GM19240 (cell line): ENCODE data around the gene TMEM131L.
"Not testable (repeated sequence)": the region's sequence is repeated elsewhere in the genome, so short reads cannot be mapped to it uniquely, and the experiment has no call there.

Experiments used
- DNase-seq: peaks from one replicate; pipeline ENCODE4 v3.0.0; 2011; ENCODE audit warnings: low spot score; ENCODE audit not compliant: insufficient read length

Gene TMEM131L

GRCh38 chr4:153571006-153571545 lies 104.9 kb downstream of the TMEM131L start:
- no peak for DNase-seq

DNA sequence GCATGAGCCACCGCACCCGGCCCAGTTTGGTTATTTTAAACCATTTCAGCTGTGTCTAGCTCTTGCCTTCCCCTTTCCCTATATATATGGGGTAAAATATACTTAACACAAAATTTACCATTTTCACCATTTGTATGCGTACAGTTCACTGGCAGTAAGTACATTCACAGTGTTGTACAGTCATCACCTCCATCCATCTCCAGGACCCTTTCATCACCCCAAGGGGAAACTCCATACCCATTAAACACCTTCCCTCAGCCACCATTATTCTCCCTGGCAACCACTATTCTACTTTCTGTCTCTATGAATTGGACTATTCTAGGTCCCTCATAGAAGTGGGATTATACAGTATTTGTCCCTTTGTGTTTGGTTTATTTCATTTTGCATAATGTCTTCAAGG lies 106.4 kb downstream of the TMEM131L start:
- no peak for DNase-seq

- DNase-seq = no peak
Measured at GRCh38 chr4:153573221-153573620, 107.1 kb downstream of the TMEM131L start.

GRCh38 chr4:153573881-153574802 lies 108.0 kb downstream of the TMEM131L start:
- no peak for DNase-seq

DNA sequence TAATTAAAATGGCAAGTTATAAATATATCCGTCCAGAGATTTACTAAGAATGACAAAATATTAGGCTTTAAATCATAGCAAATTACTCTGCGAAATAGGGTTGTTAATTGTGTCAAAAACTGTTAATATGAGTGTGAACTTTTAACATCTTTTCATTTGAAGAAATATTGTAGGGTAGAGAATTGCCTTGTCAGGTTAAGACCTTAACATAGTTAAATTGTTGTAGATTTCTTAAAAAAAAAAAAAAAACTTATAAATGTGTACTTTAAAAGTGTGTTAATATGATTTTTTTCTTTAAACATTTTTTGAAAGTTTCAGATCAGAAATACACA lies 110.2 kb downstream of the TMEM131L start:
- no peak for DNase-seq

DNA sequence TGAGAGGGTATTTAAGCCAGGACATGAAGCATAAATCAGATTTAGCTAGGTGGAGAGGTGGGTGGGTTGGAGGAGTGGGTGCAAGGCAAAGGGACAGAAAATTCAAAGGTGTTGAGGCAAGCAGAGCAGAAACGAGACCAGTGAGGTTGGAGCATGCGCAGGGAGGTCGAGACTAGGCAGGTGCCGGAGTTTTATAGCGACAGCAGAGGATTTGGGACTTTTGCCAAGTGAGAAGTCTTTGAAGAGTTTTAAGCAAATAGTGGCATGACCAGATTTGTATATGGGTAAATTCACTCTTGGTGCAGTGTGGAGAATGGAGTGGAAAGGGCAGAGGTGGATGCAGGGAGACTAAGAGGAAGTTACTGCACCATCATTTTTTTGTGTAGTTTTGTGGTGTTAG lies 110.9 kb downstream of the TMEM131L start:
- no peak for DNase-seq

DNA sequence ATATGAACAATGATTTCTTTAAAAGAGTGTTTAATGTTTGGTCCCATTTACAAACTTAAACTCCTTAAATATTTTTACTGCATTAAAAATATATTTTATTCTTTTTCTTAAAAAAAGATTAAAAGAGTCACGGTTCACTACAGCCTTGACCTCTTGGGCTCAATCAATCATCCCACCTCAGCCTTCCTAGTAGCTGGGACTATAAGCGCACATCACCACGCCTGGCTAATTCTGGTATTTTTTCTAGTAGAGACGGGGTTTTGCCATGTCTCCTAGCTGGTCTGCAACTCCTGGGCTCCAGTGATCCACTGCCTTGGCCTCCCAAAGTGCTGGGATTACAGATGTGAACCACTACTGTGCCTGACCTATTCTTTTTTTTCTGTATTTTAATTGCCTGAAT lies 113.2 kb downstream of the TMEM131L start:
- no peak for DNase-seq

DNA sequence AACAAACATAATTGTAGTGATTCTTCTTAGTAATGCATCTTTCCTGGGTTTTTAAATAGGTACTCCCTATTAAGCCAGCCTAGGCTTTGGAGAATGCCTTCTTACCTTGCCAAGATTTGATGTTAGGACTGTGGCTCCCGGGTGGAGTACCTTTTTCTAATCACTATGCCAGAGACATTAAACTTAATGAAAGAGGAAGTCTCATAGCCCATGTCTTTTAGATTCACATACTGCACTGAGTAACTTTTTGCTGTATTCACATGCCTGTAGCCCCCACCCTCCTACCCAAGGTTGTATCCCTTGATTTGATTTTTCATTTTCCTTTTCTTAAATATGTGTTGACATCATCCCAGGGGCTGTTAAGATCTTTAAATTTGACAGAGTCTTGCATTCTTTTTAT lies 113.7 kb downstream of the TMEM131L start:
- no peak for DNase-seq

GRCh38 chr4:153582954-153583702 lies 117.0 kb downstream of the TMEM131L start:
- no peak for DNase-seq

GRCh38 chr4:153585026-153585425 lies 118.9 kb downstream of the TMEM131L start:
- DNase-seq = no peak

GRCh38 chr4:153589703-153590595 lies 123.8 kb downstream of the TMEM131L start:
- DNase-seq = no peak

GRCh38 chr4:153591441-153591840 lies 125.3 kb downstream of the TMEM131L start:
- DNase-seq = no peak

GRCh38 chr4:153592064-153592463 lies 125.9 kb downstream of the TMEM131L start:
- no peak for DNase-seq

GRCh38 chr4:153593161-153593560 lies 127.0 kb downstream of the TMEM131L start:
- no peak for DNase-seq

GRCh38 chr4:153594210-153594609 lies 128.1 kb downstream of the TMEM131L start:
- no peak for DNase-seq

DNA sequence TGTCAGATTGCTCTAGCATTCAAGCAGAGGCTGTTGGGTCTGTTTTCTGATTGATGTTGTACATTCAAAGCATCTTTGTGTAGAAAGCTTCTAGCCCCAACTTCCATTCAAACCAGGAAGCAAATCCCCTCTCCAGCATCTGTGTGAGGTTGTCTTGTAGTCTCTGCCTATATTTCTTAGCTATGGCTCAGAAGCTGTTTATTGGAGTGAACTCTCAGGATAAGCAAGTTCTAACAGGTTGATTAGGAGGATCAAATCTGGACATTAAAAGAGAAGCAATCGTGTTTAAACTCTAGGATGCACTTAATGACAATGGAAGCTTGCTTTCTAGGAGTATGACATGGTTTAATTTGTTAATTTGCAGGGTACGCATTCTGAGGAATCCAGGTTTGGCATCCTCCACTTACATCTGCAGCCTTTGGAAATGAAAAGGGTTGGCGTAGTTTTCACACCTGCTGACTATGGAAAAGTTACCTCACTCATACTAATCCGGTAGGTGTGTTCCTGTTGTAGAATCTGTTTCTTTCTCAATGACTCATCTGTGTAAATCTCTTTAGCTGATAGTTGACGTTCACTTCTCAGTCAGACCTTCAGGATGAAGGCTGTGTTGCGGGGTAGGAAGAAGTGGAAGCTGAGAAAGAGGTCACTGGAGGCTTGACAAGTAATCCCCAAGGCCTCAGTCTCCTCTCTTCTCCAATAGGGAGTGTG lies 129.9 kb downstream of the TMEM131L start:
- no peak for DNase-seq

DNA sequence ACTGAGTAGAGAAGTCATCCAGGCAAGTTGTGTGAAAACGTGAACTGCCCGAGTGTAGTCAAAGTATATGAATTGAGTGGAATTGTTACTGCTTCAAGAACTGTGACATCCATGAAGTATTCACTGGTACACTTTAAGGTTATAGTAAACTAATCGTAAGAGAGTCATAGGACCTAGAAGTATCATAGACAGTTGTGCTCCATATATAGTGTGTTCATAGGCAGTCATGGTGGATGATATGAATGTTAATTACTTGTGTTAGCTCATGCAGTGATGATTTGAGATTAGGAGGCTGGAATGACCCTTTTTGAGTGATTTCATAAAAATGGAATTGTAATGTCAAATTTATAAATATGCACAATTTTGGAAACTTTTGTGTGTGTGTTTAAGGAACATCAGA lies 136.6 kb downstream of the TMEM131L start:
- DNase-seq = no peak

DNA sequence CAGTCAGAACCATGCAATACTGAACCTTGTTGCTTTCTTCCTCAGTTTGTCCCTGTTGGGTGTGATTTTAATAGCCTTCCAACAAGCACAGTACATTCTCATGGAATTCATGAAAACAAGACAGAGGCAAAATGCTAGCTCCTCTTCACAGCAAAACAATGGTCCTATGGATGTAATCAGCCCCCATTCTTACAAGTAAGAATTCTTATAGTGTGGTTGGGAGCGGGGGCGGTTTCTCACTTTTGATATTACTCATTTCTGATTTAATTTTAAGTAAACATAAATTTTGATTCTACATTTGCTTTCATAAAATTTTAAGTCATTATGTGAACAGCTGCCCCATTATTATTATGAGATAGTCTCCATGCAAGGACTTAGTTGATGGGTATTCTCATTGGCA lies 137.1 kb downstream of the TMEM131L start:
- no peak for DNase-seq

- no peak for DNase-seq
Measured at GRCh38 chr4:153603835-153604234, 137.7 kb downstream of the TMEM131L start.

DNA sequence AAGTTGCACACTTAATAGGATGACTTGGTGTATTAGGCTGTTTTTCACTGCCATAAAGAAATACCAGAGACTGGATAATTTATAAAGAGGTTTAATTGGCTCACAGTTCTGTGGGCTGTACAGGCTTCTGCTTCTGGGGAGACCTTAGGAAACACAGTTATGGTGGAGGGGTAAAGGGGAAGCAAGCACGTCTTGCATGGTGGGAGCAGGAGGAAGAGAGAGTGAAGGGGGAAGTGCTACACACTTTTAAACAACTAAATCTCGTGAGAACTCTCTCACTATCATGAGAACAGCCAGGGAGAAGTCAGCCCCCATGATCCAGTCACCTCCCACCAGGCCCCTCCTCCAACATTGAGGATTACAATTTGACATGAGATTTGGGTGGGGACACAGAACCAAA lies 142.9 kb downstream of the TMEM131L start:
- DNase-seq = not testable (repeated sequence)
